ENCODE results near the gene STK38L. TPM values are rescaled to one million over a fixed set of nuclear protein-coding genes. Genes with fewer than 3 reads are reported as not detected.

The STK38L gene
- total and polyA plus RNA-seq, 3 donors from 2014 or later: 19.3 to 43.1 (median 41.5) TPM

DNA sequence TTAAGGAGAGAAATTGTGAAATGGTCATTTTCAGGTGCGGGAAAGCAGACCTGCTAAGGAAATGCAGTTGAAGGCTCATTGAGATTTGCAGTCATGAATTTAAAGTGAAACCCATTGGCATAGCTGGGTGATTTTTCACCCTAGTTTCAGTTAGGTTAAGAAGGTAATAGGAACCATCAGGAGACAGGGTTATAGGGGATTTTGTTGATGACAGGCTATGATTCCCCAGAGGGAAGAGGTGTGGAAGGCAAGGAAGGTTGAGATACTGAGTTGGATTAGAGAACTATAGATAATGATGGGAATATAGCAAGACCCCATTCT, 65.9 kb downstream of the STK38L start:
- intact Hi-C loops (cut with DNase I; ENCODE audit: low total_unique reads): no loop called here
- Histone ChIP-seq H3K27me3 (no peaks in the 10 kb centered on the region), H3K4me1 (no peaks in the 10 kb centered on the region), H3K9me3 (no peaks in the 10 kb centered on the region), H3K27ac (no peak overlapping the region), H3K4me3 (no peak overlapping the region), H3K36me3 (ENCODE audit: low read depth, missing control alignments) (no peaks in the 10 kb centered on the region)
- no peak for DNase-seq
- 88 to 97% methylated on average over 1 of the region's 1 CpG for WGBS, 2 donors
- TF ChIP-seq CTCF (IDR thresholded peaks at IDR 0.05): no peak
- no peak for TF ChIP-seq POLR2A (IDR thresholded peaks at IDR 0.05)

GRCh38 chr12:27316947-27317346, 72.9 kb downstream of the STK38L start:
- no peak overlapping the region for H3K4me3 ChIP-seq
- 90 to 94% methylated on average over 1 of the region's 1 CpG for WGBS, 2 donors
- no peaks in the 10 kb centered on the region for H3K9me3 ChIP-seq
- intact Hi-C loops (cut with DNase I; ENCODE audit: low total_unique reads): no loop called here
- H3K36me3 ChIP-seq (ENCODE audit: low read depth, missing control alignments): no peaks in the 10 kb centered on the region
- no peaks in the 10 kb centered on the region for H3K4me1 ChIP-seq
- no peak overlapping the region for H3K27ac ChIP-seq
- H3K27me3 ChIP-seq: no peaks in the 10 kb centered on the region
- TF ChIP-seq POLR2A (IDR thresholded peaks at IDR 0.05) (no peak), CTCF (IDR thresholded peaks at IDR 0.05) (no peak)
- DNase-seq: no peak

GRCh38 chr12:27319409-27319808, 75.3 kb downstream of the STK38L start:
- DNase-seq: no peak
- no peaks in the 10 kb centered on the region for H3K9me3 ChIP-seq
- H3K4me3 ChIP-seq: no peak overlapping the region
- TF ChIP-seq POLR2A (IDR thresholded peaks at IDR 0.05): no peak
- no peak for TF ChIP-seq CTCF (IDR thresholded peaks at IDR 0.05)
- no peaks in the 10 kb centered on the region for H3K27me3 ChIP-seq
- 33 to 43% methylated on average over 1 of the region's 1 CpG for WGBS, 2 donors
- H3K36me3 ChIP-seq (ENCODE audit: low read depth, missing control alignments): no peaks in the 10 kb centered on the region
- H3K27ac ChIP-seq: no peak overlapping the region
- intact Hi-C loops (cut with DNase I; ENCODE audit: low total_unique reads): no loop called here
- no peaks in the 10 kb centered on the region for H3K4me1 ChIP-seq

DNA sequence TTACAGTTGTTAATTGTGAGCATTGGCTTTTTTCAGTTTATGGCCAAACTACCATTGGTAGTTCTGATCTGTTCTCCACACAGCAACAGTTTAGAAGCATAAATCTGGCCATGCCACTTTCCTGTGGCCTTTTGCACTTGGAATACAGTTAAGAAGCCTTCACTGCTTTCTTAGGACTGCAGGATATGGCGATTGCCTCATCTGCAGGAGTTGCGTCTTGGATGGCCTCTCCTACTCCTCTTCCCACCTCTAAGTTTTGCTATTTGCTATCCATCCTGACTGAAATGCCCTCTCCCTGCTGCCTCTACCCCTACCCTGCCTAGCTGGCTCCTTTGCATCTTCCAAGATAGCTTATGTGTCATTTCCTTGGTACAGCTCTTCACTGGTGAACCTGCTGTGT, 75.8 kb downstream of the STK38L start:
- H3K27ac ChIP-seq: no peak overlapping the region
- intact Hi-C loops (cut with DNase I; ENCODE audit: low total_unique reads): no loop called here

More for the DNA sequence above, 75.8 kb downstream of the STK38L start:
- TF ChIP-seq POLR2A (IDR thresholded peaks at IDR 0.05) (no peak), CTCF (IDR thresholded peaks at IDR 0.05) (no peak)
- Histone ChIP-seq H3K36me3 (ENCODE audit: low read depth, missing control alignments) (no peaks in the 10 kb centered on the region), H3K27me3 (no peaks in the 10 kb centered on the region), H3K4me1 (no peaks in the 10 kb centered on the region), H3K9me3 (no peaks in the 10 kb centered on the region), H3K4me3 (no peak overlapping the region)
- DNase-seq: no peak
- 100% methylated on average over 2 of the region's 2 CpGs for WGBS, 2 donors

Data from testis (tissue), 3 donors.